CD4-positive, alpha-beta T cell (primary cell): ENCODE results near the gene MTF2. TPM values are rescaled to one million over a fixed set of nuclear protein-coding genes. Genes with fewer than 3 reads are reported as not detected.
"Not testable (repeated sequence)": the region's sequence is repeated elsewhere in the genome, so short reads cannot be mapped to it uniquely, and the experiment has no call there.

ENCODE experiments used
- ATAC-seq: fragments of 200-7000 bp; cut with Tn5 transposase; one replicate; pipeline ENCODE4 v1.10.0; 2022; ENCODE audit warnings: mild to moderate bottlenecking; ENCODE audit not compliant: poor library complexity
- CTCF ChIA-PET: fragments of 350-600 bp; sonication (Branson Sonifier 250); formaldehyde crosslinking; loops from one replicate; lab custom pipeline; 2021; ENCODE audit warnings: antibody characterized with exemption, inconsistent platforms; lab: Charles Lee
- POLR2A ChIA-PET: fragments of 350-600 bp; sonication (Branson Sonifier 250); formaldehyde crosslinking; loops from one replicate; lab custom pipeline; 2021; ENCODE audit warnings: antibody characterized with exemption, inconsistent platforms; lab: Charles Lee
- DNase-seq, 14 experiments: peaks; one replicate each; pipeline ENCODE4 v3.0.0-alpha.2; 2013 to 2020; ENCODE audit warnings: mixed read lengths in 2 of 14
- H3K27ac ChIP-seq, 2 donors: one replicate each; pipeline versions ENCODE4 v1.5.1 to v1.7.0; 2013; ENCODE audit warnings: low read length in 2 of 2, low read depth in 1 of 2, mild to moderate bottlenecking in 1 of 2
- H3K27me3 ChIP-seq, 2 experiments: 1 replicate in 1 of 2; 2 replicates in 1 of 2; pipeline versions ENCODE4 v1.6.1 to v1.7.0; 2013; ENCODE audit warnings: low read length in 2 of 2, control low read depth in 1 of 2, mild to moderate bottlenecking in 1 of 2, moderate library complexity in 1 of 2; ENCODE audit not compliant: insufficient read depth in 2 of 2, control insufficient read depth in 1 of 2
- H3K36me3 ChIP-seq: one replicate; pipeline ENCODE4 v1.6.1; 2013; ENCODE audit warnings: low read length, control low read depth; ENCODE audit not compliant: insufficient read depth
- H3K4me1 ChIP-seq: one replicate; pipeline ENCODE4 v1.6.1; 2013; ENCODE audit warnings: low read length, control low read depth; ENCODE audit not compliant: insufficient read depth
- H3K4me3 ChIP-seq: one replicate; pipeline ENCODE4 v1.5.1; 2013; ENCODE audit warnings: mild to moderate bottlenecking, low read length, moderate library complexity
- H3K9me3 ChIP-seq, 2 experiments: 1 replicate in 1 of 2; 2 replicates in 1 of 2; pipeline versions ENCODE4 v1.6.1 to v1.7.0; 2013; ENCODE audit warnings: low read length in 2 of 2, mild to moderate bottlenecking in 2 of 2, control low read depth in 1 of 2, moderate library complexity in 1 of 2; ENCODE audit not compliant: control insufficient read depth in 1 of 2, insufficient read depth in 1 of 2
- H3K27ac Mint-ChIP-seq: one replicate; pipeline ENCODE4 v1.8.0; 2020; ENCODE audit warnings: mixed read lengths
- H3K27me3 Mint-ChIP-seq: one replicate; pipeline ENCODE4 v1.8.0; 2021; ENCODE audit warnings: mixed read lengths
- H3K36me3 Mint-ChIP-seq: one replicate; pipeline ENCODE4 v1.8.0; 2021; ENCODE audit warnings: low read depth, mixed read lengths
- H3K4me1 Mint-ChIP-seq: one replicate; pipeline ENCODE4 v1.8.0; 2021; ENCODE audit warnings: low read depth, mixed read lengths
- H3K4me3 Mint-ChIP-seq: one replicate; pipeline ENCODE4 v1.8.0; 2020; ENCODE audit warnings: mild to moderate bottlenecking, mixed read lengths
- H3K9me3 Mint-ChIP-seq: one replicate; pipeline ENCODE4 v1.8.0; 2020; ENCODE audit warnings: mixed read lengths
- intact Hi-C, 2 experiments: fragments of 100-400 bp; cut with DNase I in 1 of 2; cut with micrococcal nuclease in 1 of 2; formaldehyde crosslinking; loops; one replicate each; pipeline versions ENCODE4 v1.15.1 to v1.9.0; 2023 to 2025; cut with DNase I, micrococcal nuclease
- total RNA-seq, 174 experiments: library from RNA in 2 of 174; stranded (reverse) in 2 of 174; gene quantifications; one replicate each; pipeline ENCODE4 v1.2.3 and lab custom pipeline; 2021 to 2026
- TF ChIP-seq, protein P1 (sequence below): fragments of 200-600 bp; IDR thresholded peaks from one replicate; pipeline ENCODE4 v1.8.0; 2022; ENCODE audit warnings: antibody characterized with exemption, mild to moderate bottlenecking

MTF2 gene
- total RNA-seq, 2 experiments from 2014 or later: 37.9 to 39.3 TPM

- POLR2A ChIA-PET: no interaction called here
- TF ChIP-seq, protein P1, sequence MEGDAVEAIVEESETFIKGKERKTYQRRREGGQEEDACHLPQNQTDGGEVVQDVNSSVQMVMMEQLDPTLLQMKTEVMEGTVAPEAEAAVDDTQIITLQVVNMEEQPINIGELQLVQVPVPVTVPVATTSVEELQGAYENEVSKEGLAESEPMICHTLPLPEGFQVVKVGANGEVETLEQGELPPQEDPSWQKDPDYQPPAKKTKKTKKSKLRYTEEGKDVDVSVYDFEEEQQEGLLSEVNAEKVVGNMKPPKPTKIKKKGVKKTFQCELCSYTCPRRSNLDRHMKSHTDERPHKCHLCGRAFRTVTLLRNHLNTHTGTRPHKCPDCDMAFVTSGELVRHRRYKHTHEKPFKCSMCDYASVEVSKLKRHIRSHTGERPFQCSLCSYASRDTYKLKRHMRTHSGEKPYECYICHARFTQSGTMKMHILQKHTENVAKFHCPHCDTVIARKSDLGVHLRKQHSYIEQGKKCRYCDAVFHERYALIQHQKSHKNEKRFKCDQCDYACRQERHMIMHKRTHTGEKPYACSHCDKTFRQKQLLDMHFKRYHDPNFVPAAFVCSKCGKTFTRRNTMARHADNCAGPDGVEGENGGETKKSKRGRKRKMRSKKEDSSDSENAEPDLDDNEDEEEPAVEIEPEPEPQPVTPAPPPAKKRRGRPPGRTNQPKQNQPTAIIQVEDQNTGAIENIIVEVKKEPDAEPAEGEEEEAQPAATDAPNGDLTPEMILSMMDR: no peak
- H3K4me1 ChIP-seq: peaks cover 17% of the 10 kb centered on the region
- peaks cover 6 to 14% of the 10 kb centered on the region in 2 experiments for H3K9me3 ChIP-seq
- H3K36me3 ChIP-seq: peaks cover 7% of the 10 kb centered on the region
- CTCF ChIA-PET: interaction anchor here (0.7 kb wide), 1 partner anchor 1687 kb away, joined by 3 read pairs; no protein-coding TSS in a partner anchor
- DNase-seq (no peak), ATAC-seq (no peak)
- H3K27ac Mint-ChIP-seq: no peak overlapping the region
- H3K4me3 ChIP-seq: no peak overlapping the region
- peaks cover 73% of the 10 kb centered on the region for H3K36me3 Mint-ChIP-seq
- no peaks in the 10 kb centered on the region for H3K27me3 Mint-ChIP-seq
- no peak overlapping the region for H3K4me3 Mint-ChIP-seq
- peaks cover 4% of the 10 kb centered on the region for H3K9me3 Mint-ChIP-seq
- intact Hi-C loops: no loop called here
- peaks cover 66% of the 10 kb centered on the region for H3K4me1 Mint-ChIP-seq
- H3K27me3 ChIP-seq: no peaks in the 10 kb centered on the region
- H3K27ac ChIP-seq: no peak overlapping the region
Measured at GRCh38 chr1:93167006-93167405, 87.9 kb downstream of the MTF2 start.

- Mint-ChIP-seq H3K4me1 (peaks cover 75% of the 10 kb centered on the region), H3K36me3 (peaks cover 76% of the 10 kb centered on the region)
- H3K4me3 ChIP-seq, H3K27me3 ChIP-seq, H3K9me3 Mint-ChIP-seq, ATAC-seq, H3K27ac Mint-ChIP-seq, H3K27me3 Mint-ChIP-seq, DNase-seq, H3K27ac ChIP-seq, H3K4me3 Mint-ChIP-seq: not testable (repeated sequence)
- ChIA-PET CTCF (interaction anchor here (0.6 to 1.2 kb wide), 2 partner anchors 90 to 1305 kb away, joined by 3 to 4 read pairs; no protein-coding TSS in a partner anchor), POLR2A (interaction anchor here (0.6 to 0.9 kb wide), 2 partner anchors 91 to 235 kb away, joined by 3 to 5 read pairs; partner anchors contain the start of gene MTF2)
- peaks cover 24% of the 10 kb centered on the region for H3K4me1 ChIP-seq
- H3K36me3 ChIP-seq: peaks cover 16% of the 10 kb centered on the region
- intact Hi-C loops: loop anchor here in 1 of 2 experiments (10.0 kb wide), 1 partner anchor 45 kb away; no protein-coding TSS in a partner anchor
- peaks cover 6 to 14% of the 10 kb centered on the region in 2 experiments for H3K9me3 ChIP-seq
Measured at GRCh38 chr1:93170141-93170678, 91.1 kb downstream of the MTF2 start.

DNA sequence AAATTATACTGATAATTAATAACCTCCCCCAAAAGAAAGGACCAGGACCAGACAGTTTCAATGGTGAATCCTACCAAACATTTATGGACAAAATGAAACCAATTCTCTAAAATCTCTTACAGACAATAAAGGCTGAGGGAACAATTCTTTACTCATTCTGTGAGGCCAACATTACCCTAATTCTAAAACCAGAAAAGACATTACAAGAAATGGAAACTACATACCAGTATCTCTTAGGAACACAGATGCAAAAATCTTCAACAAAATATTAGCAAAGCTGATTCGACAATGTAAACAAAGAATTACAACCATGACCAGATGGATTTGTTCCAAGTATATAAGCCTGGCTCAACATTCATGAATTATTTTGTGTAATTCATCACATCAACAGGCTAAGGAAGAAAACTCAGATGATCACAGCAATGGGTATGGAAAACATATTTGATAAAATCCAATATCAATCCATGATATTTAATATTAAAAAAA is 92.5 kb downstream of the MTF2 start:
- intact Hi-C loops: loop anchor here in 1 of 2 experiments (10.0 kb wide), 1 partner anchor 47 kb away; no protein-coding TSS in a partner anchor
- Histone ChIP-seq H3K4me3 (peak overlapping the region; percentile 2), H3K27ac (no peak overlapping the region), H3K27me3 (no peaks in the 10 kb centered on the region), H3K36me3 (peaks cover 16% of the 10 kb centered on the region), H3K4me1 (peaks cover 27% of the 10 kb centered on the region), H3K9me3 (peaks cover 6 to 14% of the 10 kb centered on the region in 2 experiments)
- peaks cover 77% of the 10 kb centered on the region for H3K4me1 Mint-ChIP-seq
- peaks cover 73% of the 10 kb centered on the region for H3K36me3 Mint-ChIP-seq
- ChIA-PET CTCF (no interaction called here), POLR2A (no interaction called here)
- ATAC-seq: no peak
- TF ChIP-seq, protein P1: no peak
- H3K4me3 Mint-ChIP-seq: peak overlapping the region; percentile 81
- H3K9me3 Mint-ChIP-seq: no peaks in the 10 kb centered on the region
- no peaks in the 10 kb centered on the region for H3K27me3 Mint-ChIP-seq
- H3K27ac Mint-ChIP-seq: peak overlapping the region; percentile 45
- DNase-seq: no peak
